HUES48 (cell line): ENCODE data around the gene PPP1R9B.

Experiments used
- H3K27ac ChIP-seq: one replicate; pipeline ENCODE4 v1.7.0; 2013; ENCODE audit warnings: low read depth, low read length, inconsistent platforms
- H3K27me3 ChIP-seq: 2 replicates; pipeline ENCODE4 v1.6.1; 2013; ENCODE audit warnings: mild to moderate bottlenecking, low read length; ENCODE audit not compliant: control insufficient read depth, insufficient read depth
- H3K36me3 ChIP-seq: 2 replicates; pipeline ENCODE4 v1.6.1; 2013; ENCODE audit warnings: low read length; ENCODE audit not compliant: control insufficient read depth, insufficient read depth
- H3K4me1 ChIP-seq: 2 replicates; pipeline ENCODE4 v1.6.1; 2013; ENCODE audit warnings: mild to moderate bottlenecking, low read length; ENCODE audit not compliant: control insufficient read depth, insufficient read depth
- H3K4me3 ChIP-seq: 2 replicates; pipeline ENCODE4 v1.5.1; 2013; ENCODE audit warnings: mild to moderate bottlenecking, low read depth, low read length
- H3K9ac ChIP-seq: 2 replicates; pipeline ENCODE4 v1.6.1; 2013; ENCODE audit warnings: mild to moderate bottlenecking, low read depth, low read length, moderate library complexity
- H3K9me3 ChIP-seq: 2 replicates; pipeline ENCODE4 v1.6.1; 2013; ENCODE audit warnings: low read length; ENCODE audit not compliant: control insufficient read depth, insufficient read depth

The PPP1R9B gene

DNA sequence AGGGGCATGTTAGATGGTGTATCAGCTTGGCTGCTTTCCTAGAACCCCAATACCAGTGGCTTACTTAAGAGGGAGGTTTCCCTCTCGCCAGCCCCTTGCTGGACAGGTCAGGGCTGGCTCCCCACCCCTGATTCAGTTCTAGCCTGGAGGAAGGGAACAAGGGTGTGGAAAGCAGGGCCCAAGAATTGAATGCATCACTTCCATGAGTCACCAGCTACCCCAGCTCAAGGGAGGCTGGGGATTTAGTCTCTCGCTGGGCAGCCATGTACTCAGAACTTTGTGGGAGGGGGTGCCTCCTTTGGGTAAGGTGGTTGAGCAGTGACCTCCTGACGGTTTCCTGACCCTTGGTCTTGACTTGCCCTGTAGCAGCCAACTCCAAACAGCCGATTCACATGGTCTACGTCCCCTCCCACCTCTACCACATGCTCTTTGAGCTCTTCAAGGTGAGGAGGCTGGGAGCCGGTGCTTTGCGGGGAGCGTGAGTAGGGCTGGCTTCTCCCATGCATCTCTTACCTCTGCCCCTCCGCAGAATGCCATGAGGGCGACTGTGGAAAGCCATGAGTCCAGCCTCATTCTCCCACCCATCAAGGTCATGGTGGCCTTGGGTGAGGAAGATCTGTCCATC lies 42.6 kb downstream of the PPP1R9B start:
- Histone ChIP-seq H3K9me3 (no peaks in the 10 kb centered on the region), H3K36me3 (no peaks in the 10 kb centered on the region), H3K4me1 (no peaks in the 10 kb centered on the region; the same call in 1 of the 2 replicates), H3K9ac (no peak overlapping the region), H3K27me3 (no peaks in the 10 kb centered on the region), H3K4me3 (no peak overlapping the region), H3K27ac (no peak overlapping the region)

GRCh38 chr17:50106393-50107131 lies 43.9 kb downstream of the PPP1R9B start:
- Histone ChIP-seq H3K9me3 (no peaks in the 10 kb centered on the region), H3K27ac (no peak overlapping the region), H3K4me3 (no peak overlapping the region), H3K4me1 (no peaks in the 10 kb centered on the region; the same call in 1 of the 2 replicates), H3K36me3 (no peaks in the 10 kb centered on the region), H3K9ac (no peak overlapping the region), H3K27me3 (no peaks in the 10 kb centered on the region)

DNA sequence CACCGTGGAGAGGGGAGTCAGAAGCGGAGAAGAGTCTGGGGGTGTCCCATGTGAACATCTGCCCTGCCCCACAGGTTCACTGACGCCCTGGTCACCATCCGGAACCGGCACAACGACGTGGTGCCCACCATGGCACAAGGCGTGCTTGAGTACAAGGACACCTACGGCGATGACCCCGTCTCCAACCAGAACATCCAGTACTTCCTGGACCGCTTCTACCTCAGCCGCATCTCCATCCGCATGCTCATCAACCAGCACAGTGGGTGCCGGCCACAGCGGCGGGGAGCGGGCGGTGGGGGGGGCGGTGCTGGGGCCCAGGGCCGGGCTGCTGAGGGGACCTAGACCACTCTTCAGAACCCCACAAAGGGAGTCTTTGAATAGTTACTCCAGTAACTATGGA lies 44.7 kb downstream of the PPP1R9B start:
- H3K4me3 ChIP-seq = no peak overlapping the region
- H3K9me3 ChIP-seq = no peaks in the 10 kb centered on the region
- no peaks in the 10 kb centered on the region for H3K36me3 ChIP-seq
- no peak overlapping the region for H3K9ac ChIP-seq
- H3K27ac ChIP-seq = no peak overlapping the region
- H3K27me3 ChIP-seq = no peaks in the 10 kb centered on the region
- peaks cover 7% of the 10 kb centered on the region for H3K4me1 ChIP-seq

DNA sequence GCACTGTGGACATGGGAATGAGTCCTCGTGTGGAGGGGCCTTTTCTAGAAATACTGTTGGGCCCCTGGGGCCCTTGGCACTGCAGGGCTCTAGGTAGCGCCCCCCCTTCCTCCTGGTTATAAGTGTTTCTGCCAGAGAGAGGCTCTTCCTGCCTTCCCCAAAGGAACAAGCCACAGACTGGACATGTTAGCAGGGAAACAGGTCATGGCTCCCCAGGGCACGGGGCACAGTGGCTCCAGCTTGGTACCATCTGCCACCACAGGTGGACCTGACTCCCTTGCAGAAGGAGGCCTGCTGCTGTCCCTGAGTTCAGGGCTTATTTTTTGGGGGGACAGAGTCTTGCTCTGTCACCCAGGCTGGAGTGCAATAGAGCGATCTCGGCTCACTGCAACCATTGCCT lies 46.5 kb downstream of the PPP1R9B start:
- Histone ChIP-seq H3K27me3 (no peaks in the 10 kb centered on the region), H3K9me3 (no peaks in the 10 kb centered on the region), H3K36me3 (no peaks in the 10 kb centered on the region), H3K4me3 (no peak overlapping the region), H3K27ac (no peak overlapping the region), H3K4me1 (peaks cover 9% of the 10 kb centered on the region), H3K9ac (no peak overlapping the region)

DNA sequence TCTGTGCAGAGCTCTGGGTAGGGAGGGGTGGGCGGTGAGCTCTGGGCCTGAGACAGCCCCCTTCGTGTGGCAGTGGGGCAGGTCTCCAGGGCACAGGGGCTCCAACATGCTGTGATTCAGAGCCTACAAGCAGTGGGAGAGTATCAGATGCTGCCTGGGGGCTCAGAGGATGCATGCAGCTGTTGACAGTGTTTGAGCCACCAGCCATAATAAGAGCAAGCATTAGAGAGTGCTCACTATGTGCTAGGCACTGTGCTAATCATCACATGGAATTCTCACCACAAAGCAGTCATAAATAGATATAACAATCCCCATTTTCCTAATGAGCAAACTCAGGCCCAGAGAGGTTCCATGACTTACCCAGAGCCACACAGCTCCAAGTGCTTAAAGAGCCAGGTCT lies 47.2 kb downstream of the PPP1R9B start:
- Histone ChIP-seq H3K4me3 (no peak overlapping the region), H3K27me3 (no peaks in the 10 kb centered on the region), H3K9ac (no peak overlapping the region), H3K4me1 (peaks cover 9% of the 10 kb centered on the region), H3K9me3 (no peaks in the 10 kb centered on the region), H3K27ac (no peak overlapping the region), H3K36me3 (no peaks in the 10 kb centered on the region)

- no peaks in the 10 kb centered on the region for H3K27me3 ChIP-seq
- H3K36me3 ChIP-seq = no peaks in the 10 kb centered on the region
- peaks cover 9% of the 10 kb centered on the region for H3K4me1 ChIP-seq
- no peak overlapping the region for H3K4me3 ChIP-seq
- no peaks in the 10 kb centered on the region for H3K9me3 ChIP-seq
- no peak overlapping the region for H3K9ac ChIP-seq
- H3K27ac ChIP-seq = peak overlapping the region; percentile 35
Measured at GRCh38 chr17:50102164-50102991, 48.1 kb downstream of the PPP1R9B start.

DNA sequence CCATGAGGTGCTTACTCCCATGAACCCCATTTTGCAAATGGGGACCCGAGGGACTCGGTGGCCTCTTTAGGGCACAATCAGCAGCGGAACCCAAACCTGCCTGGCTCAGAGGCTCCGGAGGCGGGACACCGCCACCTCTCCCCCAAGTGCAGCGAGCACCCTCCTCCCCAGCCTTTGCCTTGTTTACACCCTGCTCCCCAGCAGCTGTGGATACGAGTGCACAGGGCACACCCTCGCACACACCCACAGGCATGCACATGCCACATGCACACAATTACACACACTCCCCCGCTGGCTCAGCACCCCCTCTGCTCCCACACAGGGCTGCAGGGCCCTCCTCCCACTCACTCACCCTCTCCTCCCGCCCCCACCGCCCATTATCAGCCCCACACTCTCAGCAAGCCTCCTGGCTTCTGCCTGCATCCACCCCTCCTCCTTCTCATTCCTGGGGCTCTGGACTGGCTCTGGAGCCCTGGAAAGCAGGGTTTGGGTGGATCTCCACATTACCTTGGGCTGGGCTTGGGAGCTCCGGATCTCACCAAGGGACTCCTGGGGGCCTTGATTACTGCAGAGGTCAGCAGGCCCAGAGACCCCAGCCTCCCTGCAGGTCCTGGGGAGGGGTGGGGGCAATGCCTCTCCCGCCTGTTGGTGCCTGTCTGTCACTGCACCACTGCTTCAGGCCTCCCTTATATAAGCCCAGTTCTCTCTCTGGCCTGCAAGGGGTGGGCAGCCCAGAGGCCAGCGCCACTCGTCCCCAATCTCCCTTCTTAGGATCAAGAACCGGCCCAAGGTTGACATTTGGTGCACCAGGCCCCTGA lies 48.9 kb downstream of the PPP1R9B start:
- no peak overlapping the region for H3K4me3 ChIP-seq

GRCh38 chr17:50100921-50101345 lies 49.5 kb downstream of the PPP1R9B start:
- Histone ChIP-seq H3K4me1 (peaks cover 11% of the 10 kb centered on the region), H3K9ac (no peak overlapping the region), H3K27ac (peak overlapping the region; percentile 48), H3K4me3 (no peak overlapping the region), H3K9me3 (no peaks in the 10 kb centered on the region), H3K27me3 (no peaks in the 10 kb centered on the region), H3K36me3 (no peaks in the 10 kb centered on the region)

More for the DNA sequence above, 48.9 kb downstream of the PPP1R9B start:
- Histone ChIP-seq H3K4me1 (peaks cover 9% of the 10 kb centered on the region), H3K9ac (no peak overlapping the region), H3K27ac (peak overlapping the region; percentile 48), H3K27me3 (no peaks in the 10 kb centered on the region), H3K36me3 (no peaks in the 10 kb centered on the region), H3K9me3 (no peaks in the 10 kb centered on the region)

- Histone ChIP-seq H3K27ac (no peak overlapping the region), H3K36me3 (no peaks in the 10 kb centered on the region), H3K9ac (no peak overlapping the region), H3K4me1 (peaks cover 15% of the 10 kb centered on the region), H3K4me3 (no peak overlapping the region), H3K9me3 (no peaks in the 10 kb centered on the region), H3K27me3 (no peaks in the 10 kb centered on the region)
Measured at GRCh38 chr17:50100480-50100883, 50.0 kb downstream of the PPP1R9B start.

GRCh38 chr17:50099003-50099402 lies 51.5 kb downstream of the PPP1R9B start:
- H3K27ac ChIP-seq = no peak overlapping the region
- H3K4me3 ChIP-seq = no peak overlapping the region
- H3K27me3 ChIP-seq = no peaks in the 10 kb centered on the region
- H3K36me3 ChIP-seq = no peaks in the 10 kb centered on the region
- H3K9ac ChIP-seq = no peak overlapping the region
- H3K9me3 ChIP-seq = no peaks in the 10 kb centered on the region
- H3K4me1 ChIP-seq = peaks cover 16% of the 10 kb centered on the region
